ENCODE data around the gene ZBTB16. TPM values are rescaled to one million over a fixed set of nuclear protein-coding genes. Genes with fewer than 3 reads are reported as not detected.

ZBTB16 gene
- total and polyA plus RNA-seq, 7 donors: 9.9 to 197 (median 99.5) TPM

- intact Hi-C loops (cut with DNase I): no loop called here
- H3K9me3 ChIP-seq: no peaks in the 10 kb centered on the region
- H3K36me3 ChIP-seq: peaks cover 0 to 10% (median 1%) of the 10 kb centered on the region in 4 donors
- H3K4me3 ChIP-seq: no peak overlapping the region
- no peaks in the 10 kb centered on the region for H3K27me3 ChIP-seq
- peak; percentile 47 for DNase-seq
- WGBS, 2 donors: 66 to 87% methylated on average over 4 of the region's 4 CpGs
- H3K27ac ChIP-seq: peak overlapping the region; percentile 27 to 86 (median 45)
- peaks cover 0 to 100% (median 98%) of the 10 kb centered on the region in 4 donors for H3K4me1 ChIP-seq
- TF ChIP-seq, protein P1, sequence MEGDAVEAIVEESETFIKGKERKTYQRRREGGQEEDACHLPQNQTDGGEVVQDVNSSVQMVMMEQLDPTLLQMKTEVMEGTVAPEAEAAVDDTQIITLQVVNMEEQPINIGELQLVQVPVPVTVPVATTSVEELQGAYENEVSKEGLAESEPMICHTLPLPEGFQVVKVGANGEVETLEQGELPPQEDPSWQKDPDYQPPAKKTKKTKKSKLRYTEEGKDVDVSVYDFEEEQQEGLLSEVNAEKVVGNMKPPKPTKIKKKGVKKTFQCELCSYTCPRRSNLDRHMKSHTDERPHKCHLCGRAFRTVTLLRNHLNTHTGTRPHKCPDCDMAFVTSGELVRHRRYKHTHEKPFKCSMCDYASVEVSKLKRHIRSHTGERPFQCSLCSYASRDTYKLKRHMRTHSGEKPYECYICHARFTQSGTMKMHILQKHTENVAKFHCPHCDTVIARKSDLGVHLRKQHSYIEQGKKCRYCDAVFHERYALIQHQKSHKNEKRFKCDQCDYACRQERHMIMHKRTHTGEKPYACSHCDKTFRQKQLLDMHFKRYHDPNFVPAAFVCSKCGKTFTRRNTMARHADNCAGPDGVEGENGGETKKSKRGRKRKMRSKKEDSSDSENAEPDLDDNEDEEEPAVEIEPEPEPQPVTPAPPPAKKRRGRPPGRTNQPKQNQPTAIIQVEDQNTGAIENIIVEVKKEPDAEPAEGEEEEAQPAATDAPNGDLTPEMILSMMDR (IDR thresholded peaks at IDR 0.05): no peak
- no peak for TF ChIP-seq POLR2A (IDR thresholded peaks at IDR 0.05)
- peak in 2 of 4 donors; percentile 28 to 50 for TF ChIP-seq POLR2AphosphoS5 (IDR thresholded peaks at IDR 0.05)
- no peak for TF ChIP-seq EP300 (IDR thresholded peaks at IDR 0.05)
These were observed 76.2 kb downstream of the ZBTB16 start for GRCh38 chr11:114135737-114136151.

DNA sequence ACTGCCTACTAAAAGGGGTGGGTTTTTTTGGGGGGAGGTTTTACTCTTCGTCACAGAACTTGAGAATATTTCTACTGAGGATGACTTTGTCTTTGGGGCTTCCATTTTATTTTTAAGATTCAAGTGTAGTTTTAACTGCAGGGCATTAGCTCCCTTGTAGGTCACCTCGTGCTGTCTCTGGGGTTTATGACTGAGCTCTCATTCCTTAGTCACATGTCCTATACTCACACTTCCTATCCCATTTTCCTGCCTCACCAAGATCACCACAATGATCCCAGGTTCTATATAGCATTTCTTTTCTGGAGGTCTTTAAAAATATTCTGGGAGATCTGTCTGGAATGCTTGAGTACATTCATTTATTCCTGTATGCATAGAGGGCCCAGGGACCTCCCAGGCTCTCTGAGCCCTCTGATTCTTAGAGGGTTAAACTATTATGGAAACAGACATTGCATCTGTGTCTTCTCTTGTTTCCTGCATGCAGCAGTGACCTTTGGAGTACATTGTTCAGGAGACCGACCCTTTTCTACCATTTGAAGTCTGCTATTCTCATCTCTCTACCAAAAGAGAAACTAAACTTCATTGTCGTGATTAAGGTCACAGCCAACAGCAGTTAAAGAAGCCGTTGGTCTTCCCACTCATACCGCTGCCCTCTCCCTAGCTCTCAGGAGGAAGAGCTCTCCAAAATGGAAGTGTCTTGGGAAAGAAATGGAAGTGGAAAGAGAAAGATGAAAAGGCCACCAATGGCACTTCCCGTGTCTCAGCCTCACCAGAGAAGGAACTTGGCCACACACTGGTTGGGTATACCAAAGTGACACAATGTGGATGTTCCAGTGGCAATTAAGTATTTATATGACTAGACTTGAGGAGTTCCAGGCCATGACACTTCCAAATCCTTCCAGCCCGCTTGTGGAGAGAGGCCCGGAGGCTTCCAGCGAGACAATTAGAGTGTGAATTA lies 77.5 kb downstream of the ZBTB16 start:
- Histone ChIP-seq H3K9me3 (no peaks in the 10 kb centered on the region), H3K27ac (peak overlapping the region; percentile 10 to 86 (median 30)), H3K4me3 (no peak overlapping the region), H3K4me1 (peaks cover 0 to 100% (median 98%) of the 10 kb centered on the region in 4 donors), H3K27me3 (no peaks in the 10 kb centered on the region), H3K36me3 (peaks cover 0 to 19% (median 5%) of the 10 kb centered on the region in 4 donors)
- 50 to 63% methylated on average over 10 of the region's 10 CpGs for WGBS, 2 donors
- DNase-seq: peak; percentile 56
- TF ChIP-seq POLR2AphosphoS5 (IDR thresholded peaks at IDR 0.05) (no peak), POLR2A (IDR thresholded peaks at IDR 0.05) (no peak), EP300 (IDR thresholded peaks at IDR 0.05) (no peak)
- TF ChIP-seq, protein P1 (IDR thresholded peaks at IDR 0.05): no peak
- intact Hi-C loops (cut with DNase I): no loop called here

DNA sequence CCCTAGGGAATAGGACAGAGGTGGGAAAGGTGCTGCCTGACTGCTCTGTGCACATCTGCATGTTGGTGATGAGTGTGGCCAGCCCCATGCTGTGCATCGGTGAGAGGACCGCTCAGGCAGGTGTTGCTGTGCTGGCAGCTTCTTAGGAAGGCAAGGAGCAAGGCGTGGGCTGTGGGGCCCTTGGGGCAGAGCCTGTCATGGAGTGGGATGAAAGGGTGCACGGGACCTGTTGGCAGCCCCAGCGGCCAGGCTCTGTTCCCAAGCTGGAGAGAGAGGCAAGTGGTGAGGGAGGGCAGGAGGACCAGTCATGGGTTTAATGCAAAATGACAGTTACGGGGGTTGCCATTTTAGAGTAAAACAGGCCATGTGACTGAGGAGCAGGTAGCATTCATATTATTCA lies 78.3 kb downstream of the ZBTB16 start:
- peak overlapping the region in 2 of 4 donors; percentile 10 to 66 for H3K27ac ChIP-seq
- H3K4me3 ChIP-seq: no peak overlapping the region
- H3K9me3 ChIP-seq: no peaks in the 10 kb centered on the region
- no peaks in the 10 kb centered on the region for H3K27me3 ChIP-seq
- WGBS, 2 donors: 83 to 96% methylated on average over 6 of the region's 6 CpGs
- TF ChIP-seq POLR2AphosphoS5 (IDR thresholded peaks at IDR 0.05) (peak in 1 of 4 donors; percentile 36), POLR2A (IDR thresholded peaks at IDR 0.05) (no peak)
- intact Hi-C loops (cut with DNase I): no loop called here
- H3K36me3 ChIP-seq: peaks cover 0 to 19% (median 5%) of the 10 kb centered on the region in 4 donors
- peaks cover 0 to 100% (median 98%) of the 10 kb centered on the region in 4 donors for H3K4me1 ChIP-seq
- peak; percentile 63 for DNase-seq

DNA sequence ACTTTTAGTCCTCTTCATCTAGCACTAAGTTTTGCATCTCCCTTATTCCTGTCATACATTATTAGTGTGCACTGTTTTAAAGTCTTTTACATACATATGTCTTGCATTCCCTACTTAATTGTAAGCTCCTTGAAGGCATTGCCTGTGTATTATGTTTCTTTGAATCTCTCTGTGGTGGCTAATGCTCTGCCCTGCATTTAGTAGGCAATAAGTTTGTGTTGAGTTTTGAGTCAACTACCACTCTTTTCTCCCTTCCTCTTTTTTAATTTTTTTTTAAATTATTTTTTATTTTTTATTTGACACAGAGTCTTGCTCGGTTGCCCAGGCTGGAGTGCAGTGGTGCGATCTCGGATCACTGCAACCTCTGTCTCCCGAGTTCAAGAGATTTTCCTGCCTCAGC lies 78.9 kb downstream of the ZBTB16 start:
- peaks cover 0 to 19% (median 4%) of the 10 kb centered on the region in 4 donors for H3K36me3 ChIP-seq
- H3K4me3 ChIP-seq: no peak overlapping the region
- no peak for DNase-seq
- peaks cover 0 to 100% (median 98%) of the 10 kb centered on the region in 4 donors for H3K4me1 ChIP-seq
- no peak for TF ChIP-seq POLR2A (IDR thresholded peaks at IDR 0.05)
- no peak for TF ChIP-seq EP300 (IDR thresholded peaks at IDR 0.05)
- no peak for TF ChIP-seq POLR2AphosphoS5 (IDR thresholded peaks at IDR 0.05)
- TF ChIP-seq, protein P1 (IDR thresholded peaks at IDR 0.05): no peak
- intact Hi-C loops (cut with DNase I): no loop called here
- WGBS, 2 donors: 94 to 95% methylated on average over 4 of the region's 4 CpGs
- H3K27ac ChIP-seq: peak overlapping the region; percentile 46 to 70 (median 64)
- no peaks in the 10 kb centered on the region for H3K27me3 ChIP-seq
- no peaks in the 10 kb centered on the region for H3K9me3 ChIP-seq

DNA sequence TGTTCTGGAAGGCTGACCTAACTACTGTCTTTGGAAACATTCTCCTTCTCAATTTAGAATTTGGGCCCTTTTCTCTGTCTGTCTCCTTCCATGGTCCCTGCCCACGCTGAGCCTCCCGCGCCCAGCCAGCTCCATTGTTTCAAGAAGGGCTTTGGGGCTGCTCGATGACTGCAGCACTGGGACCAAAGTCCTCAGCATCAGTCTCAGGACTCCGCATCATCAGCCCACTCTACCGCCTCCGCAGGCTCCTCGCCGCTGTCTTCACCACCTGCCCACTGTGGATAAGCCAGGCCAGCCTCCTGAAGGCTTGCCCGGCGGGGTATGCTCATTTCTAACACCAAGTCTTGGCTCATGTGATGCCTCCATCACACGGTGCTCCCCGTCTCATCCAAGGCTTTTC lies 81.3 kb downstream of the ZBTB16 start:
- TF ChIP-seq, protein P1 (IDR thresholded peaks at IDR 0.05): no peak
- TF ChIP-seq POLR2AphosphoS5 (IDR thresholded peaks at IDR 0.05) (no peak), POLR2A (IDR thresholded peaks at IDR 0.05) (no peak), EP300 (IDR thresholded peaks at IDR 0.05) (no peak)
- Histone ChIP-seq H3K9me3 (no peaks in the 10 kb centered on the region), H3K4me1 (peaks cover 0 to 100% (median 97%) of the 10 kb centered on the region in 4 donors), H3K4me3 (no peak overlapping the region), H3K27ac (peak overlapping the region in 3 of 4 donors; percentile 63 to 70 (median 66)), H3K36me3 (peaks cover 0 to 19% (median 3%) of the 10 kb centered on the region in 4 donors), H3K27me3 (no peaks in the 10 kb centered on the region)
- peak; percentile 65 for DNase-seq
- WGBS, 2 donors: 81 to 89% methylated on average over 13 of the region's 13 CpGs
- intact Hi-C loops (cut with DNase I): no loop called here

Data from sigmoid colon (tissue), 7 donors.